Coronary artery (tissue), 2 donors: ENCODE data around the gene ADPGK.
"Not testable (repeated sequence)": the region's sequence is repeated elsewhere in the genome, so short reads cannot be mapped to it uniquely, and the experiment has no call there.

Experiments used
- DNase-seq: peaks from one replicate; pipeline ENCODE4 v3.0.0-alpha.2; 2017; ENCODE audit warnings: low spot score
- H3K27ac ChIP-seq, 2 donors: fragments of 200-600 bp; sonication (generic); one replicate each; pipeline ENCODE4 v1.5.1; 2016 to 2019
- H3K4me3 ChIP-seq: fragments of 200-600 bp; sonication (generic); 2 replicates; pipeline ENCODE4 v1.5.1; 2016; ENCODE audit warnings: mild to moderate bottlenecking, moderate library complexity
- TF ChIP-seq, protein P1 (sequence below): fragments of 200-600 bp; sonication (generic); IDR thresholded peaks from one replicate; pipeline ENCODE4 v1.5.1; 2019; ENCODE audit warnings: antibody characterized with exemption

ADPGK gene

GRCh38 chr15:72733941-72734738 is 49.4 kb downstream of the ADPGK start:
- no peak for DNase-seq
- H3K4me3 ChIP-seq = no peak overlapping the region
- TF ChIP-seq, protein P1, sequence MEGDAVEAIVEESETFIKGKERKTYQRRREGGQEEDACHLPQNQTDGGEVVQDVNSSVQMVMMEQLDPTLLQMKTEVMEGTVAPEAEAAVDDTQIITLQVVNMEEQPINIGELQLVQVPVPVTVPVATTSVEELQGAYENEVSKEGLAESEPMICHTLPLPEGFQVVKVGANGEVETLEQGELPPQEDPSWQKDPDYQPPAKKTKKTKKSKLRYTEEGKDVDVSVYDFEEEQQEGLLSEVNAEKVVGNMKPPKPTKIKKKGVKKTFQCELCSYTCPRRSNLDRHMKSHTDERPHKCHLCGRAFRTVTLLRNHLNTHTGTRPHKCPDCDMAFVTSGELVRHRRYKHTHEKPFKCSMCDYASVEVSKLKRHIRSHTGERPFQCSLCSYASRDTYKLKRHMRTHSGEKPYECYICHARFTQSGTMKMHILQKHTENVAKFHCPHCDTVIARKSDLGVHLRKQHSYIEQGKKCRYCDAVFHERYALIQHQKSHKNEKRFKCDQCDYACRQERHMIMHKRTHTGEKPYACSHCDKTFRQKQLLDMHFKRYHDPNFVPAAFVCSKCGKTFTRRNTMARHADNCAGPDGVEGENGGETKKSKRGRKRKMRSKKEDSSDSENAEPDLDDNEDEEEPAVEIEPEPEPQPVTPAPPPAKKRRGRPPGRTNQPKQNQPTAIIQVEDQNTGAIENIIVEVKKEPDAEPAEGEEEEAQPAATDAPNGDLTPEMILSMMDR = no peak
- no peak overlapping the region for H3K27ac ChIP-seq

GRCh38 chr15:72732516-72732915 is 51.0 kb downstream of the ADPGK start:
- H3K4me3 ChIP-seq = no peak overlapping the region
- TF ChIP-seq, protein P1 = no peak
- no peak overlapping the region for H3K27ac ChIP-seq
- no peak for DNase-seq

DNA sequence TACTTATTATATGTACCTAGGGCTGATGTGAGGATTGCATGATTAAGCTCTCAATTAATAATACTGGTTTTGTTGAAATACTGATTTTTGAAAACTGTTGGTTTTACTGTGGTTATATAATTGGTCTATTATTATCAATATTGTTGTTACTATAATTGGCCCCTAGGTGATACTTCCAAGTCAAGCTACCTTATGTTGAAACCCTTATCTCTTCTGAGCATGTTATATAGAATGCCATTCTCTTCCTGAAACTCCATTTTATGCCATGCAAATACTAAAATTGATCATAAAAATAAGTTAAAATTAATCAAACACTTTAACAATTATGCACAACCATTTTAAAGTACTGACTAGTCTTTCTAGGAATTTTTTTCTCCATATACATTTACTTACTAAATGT is 51.5 kb downstream of the ADPGK start:
- no peak overlapping the region for H3K4me3 ChIP-seq
- DNase-seq = no peak
- TF ChIP-seq, protein P1 = no peak
- no peak overlapping the region for H3K27ac ChIP-seq

GRCh38 chr15:72728821-72729220 is 54.7 kb downstream of the ADPGK start:
- H3K27ac ChIP-seq = no peak overlapping the region
- H3K4me3 ChIP-seq = no peak overlapping the region
- TF ChIP-seq, protein P1 = no peak
- DNase-seq = no peak

DNA sequence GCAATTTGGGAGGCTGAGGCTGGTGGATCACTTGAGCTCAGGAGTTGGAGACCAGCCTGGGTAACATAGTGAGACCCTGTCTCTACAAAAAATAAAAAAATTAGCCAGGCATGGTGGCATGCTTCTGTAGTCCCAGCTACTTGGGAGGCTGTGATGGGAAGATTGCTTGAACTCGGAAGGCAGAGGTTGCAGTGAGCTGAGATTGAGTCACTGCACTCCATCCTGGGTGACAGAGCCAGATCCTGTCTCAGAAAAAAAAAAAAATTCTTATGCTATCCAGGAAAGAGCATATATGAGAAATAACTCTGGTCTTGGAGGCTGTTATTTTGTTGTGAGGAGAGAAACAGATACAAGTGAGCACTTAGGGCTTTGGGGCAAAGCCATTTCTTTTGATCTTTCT is 55.3 kb downstream of the ADPGK start:
- H3K27ac ChIP-seq, H3K4me3 ChIP-seq, DNase-seq: not testable (repeated sequence)

DNA sequence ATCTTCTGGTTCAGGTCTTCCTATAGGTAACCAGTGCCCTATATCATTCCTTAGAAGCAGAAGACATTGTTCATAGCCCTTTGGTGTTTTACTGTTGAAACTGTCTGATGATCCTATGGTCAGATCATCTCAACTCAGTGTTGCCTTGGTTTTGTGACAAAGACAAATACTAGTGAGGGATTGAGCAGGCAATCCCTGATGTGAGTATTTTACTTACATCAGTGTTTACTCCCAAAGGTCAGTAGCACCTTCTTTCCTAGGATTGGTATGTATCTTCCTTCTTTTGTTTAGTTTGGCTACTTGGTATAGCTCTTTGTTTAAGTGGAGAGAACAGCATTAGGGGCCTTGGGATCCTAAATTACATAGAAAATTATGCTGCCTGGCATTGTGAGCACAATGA is 56.4 kb downstream of the ADPGK start:
- no peak overlapping the region for H3K27ac ChIP-seq
- DNase-seq = no peak
- no peak overlapping the region for H3K4me3 ChIP-seq
- TF ChIP-seq, protein P1 = no peak

GRCh38 chr15:72725851-72726250 is 57.7 kb downstream of the ADPGK start:
- H3K27ac ChIP-seq, DNase-seq, H3K4me3 ChIP-seq: not testable (repeated sequence)

- H3K27ac ChIP-seq = no peak overlapping the region
- TF ChIP-seq, protein P1 = no peak
- DNase-seq = no peak
- H3K4me3 ChIP-seq = no peak overlapping the region
Observed at GRCh38 chr15:72725446-72725845, 58.1 kb downstream of the ADPGK start.
